Measurements from ENCODE around the gene MAST4.

MAST4 gene

GRCh38 chr5:67002832-67003684 is 406.9 kb downstream of the MAST4 start:
- ATAC-seq (ENCODE audit: low read depth) (no peak), DNase-seq (ENCODE audit: low spot score) (no peak)
- no peak for TF ChIP-seq CTCF (IDR thresholded peaks at IDR 0.05; ENCODE audit: poor library complexity, severe bottlenecking)
- Histone ChIP-seq H3K36me3 (ENCODE audit: low read depth) (no peaks in the 10 kb centered on the region), H3K9me3 (ENCODE audit: severe bottlenecking) (no peaks in the 10 kb centered on the region), H3K27me3 (ENCODE audit: insufficient read depth, poor library complexity, severe bottlenecking) (no peaks in the 10 kb centered on the region), H3K4me3 (ENCODE audit: severe bottlenecking) (peak overlapping the region; percentile 43), H3K4me1 (ENCODE audit: insufficient read depth, poor library complexity, severe bottlenecking) (peaks cover 23% of the 10 kb centered on the region), H3K27ac (ENCODE audit: poor library complexity, severe bottlenecking) (peak overlapping the region; percentile 99)

GRCh38 chr5:67003685-67003934 is 407.4 kb downstream of the MAST4 start:
- no peak for DNase-seq (ENCODE audit: low spot score)
- no peak for ATAC-seq (ENCODE audit: low read depth)
- Histone ChIP-seq H3K4me1 (ENCODE audit: insufficient read depth, poor library complexity, severe bottlenecking) (peaks cover 28% of the 10 kb centered on the region), H3K36me3 (ENCODE audit: low read depth) (no peaks in the 10 kb centered on the region), H3K4me3 (ENCODE audit: severe bottlenecking) (peak overlapping the region; percentile 43), H3K9me3 (ENCODE audit: severe bottlenecking) (no peaks in the 10 kb centered on the region), H3K27me3 (ENCODE audit: insufficient read depth, poor library complexity, severe bottlenecking) (no peaks in the 10 kb centered on the region), H3K27ac (ENCODE audit: poor library complexity, severe bottlenecking) (peak overlapping the region; percentile 99)
- no peak for TF ChIP-seq CTCF (IDR thresholded peaks at IDR 0.05; ENCODE audit: poor library complexity, severe bottlenecking)

- H3K27me3 ChIP-seq (ENCODE audit: insufficient read depth, poor library complexity, severe bottlenecking) = no peaks in the 10 kb centered on the region
- peaks cover 33% of the 10 kb centered on the region for H3K4me1 ChIP-seq (ENCODE audit: insufficient read depth, poor library complexity, severe bottlenecking)
- H3K36me3 ChIP-seq (ENCODE audit: low read depth) = no peaks in the 10 kb centered on the region
- peak; percentile 95 for DNase-seq (ENCODE audit: low spot score)
- TF ChIP-seq CTCF (IDR thresholded peaks at IDR 0.05; ENCODE audit: poor library complexity, severe bottlenecking) = no peak
- H3K27ac ChIP-seq (ENCODE audit: poor library complexity, severe bottlenecking) = peak overlapping the region; percentile 99
- H3K9me3 ChIP-seq (ENCODE audit: severe bottlenecking) = no peaks in the 10 kb centered on the region
- peak; percentile 75 for ATAC-seq (ENCODE audit: low read depth)
- peak overlapping the region; percentile 43 for H3K4me3 ChIP-seq (ENCODE audit: severe bottlenecking)
These were observed 407.9 kb downstream of the MAST4 start for GRCh38 chr5:67003935-67004729.

GRCh38 chr5:67004730-67005350 is 408.6 kb downstream of the MAST4 start:
- Histone ChIP-seq H3K4me1 (ENCODE audit: insufficient read depth, poor library complexity, severe bottlenecking) (peaks cover 40% of the 10 kb centered on the region), H3K27me3 (ENCODE audit: insufficient read depth, poor library complexity, severe bottlenecking) (no peaks in the 10 kb centered on the region), H3K4me3 (ENCODE audit: severe bottlenecking) (peak overlapping the region; percentile 43), H3K36me3 (ENCODE audit: low read depth) (no peaks in the 10 kb centered on the region), H3K27ac (ENCODE audit: poor library complexity, severe bottlenecking) (peak overlapping the region; percentile 99), H3K9me3 (ENCODE audit: severe bottlenecking) (no peaks in the 10 kb centered on the region)
- TF ChIP-seq CTCF (IDR thresholded peaks at IDR 0.05; ENCODE audit: poor library complexity, severe bottlenecking) = no peak
- no peak for DNase-seq (ENCODE audit: low spot score)
- ATAC-seq (ENCODE audit: low read depth) = no peak

Measured in RWPE2 (cell line).